Activated CD4-positive, alpha-beta memory T cell treated with anti-CD3 and anti-CD28 coated beads for 36 hours (primary cell): ENCODE results near the gene HOXC6. TPM values are rescaled to one million over a fixed set of nuclear protein-coding genes. Genes with fewer than 3 reads are reported as not detected.

Experiments
- CTCF ChIA-PET: fragments of 350-600 bp; sonication (Branson Sonifier 250); formaldehyde crosslinking; loops from one replicate; lab custom pipeline; 2021; ENCODE audit warnings: antibody characterized with exemption, inconsistent platforms; lab: Charles Lee
- POLR2A ChIA-PET: fragments of 350-600 bp; sonication (Branson Sonifier 250); formaldehyde crosslinking; loops from one replicate; lab custom pipeline; 2021; ENCODE audit warnings: antibody characterized with exemption; lab: Charles Lee
- DNase-seq: peaks from one replicate; pipeline ENCODE4 v3.0.0-alpha.2; 2020
- H3K27ac Mint-ChIP-seq: one replicate; pipeline ENCODE4 v1.8.0; 2021; ENCODE audit warnings: mixed read lengths
- H3K27me3 Mint-ChIP-seq: one replicate; pipeline ENCODE4 v1.8.0; 2021; ENCODE audit warnings: mixed read lengths
- H3K36me3 Mint-ChIP-seq: one replicate; pipeline ENCODE4 v1.8.0; 2021; ENCODE audit warnings: mixed read lengths
- H3K4me1 Mint-ChIP-seq: one replicate; pipeline ENCODE4 v1.8.0; 2021; ENCODE audit warnings: low read depth, mixed read lengths
- H3K4me3 Mint-ChIP-seq: one replicate; pipeline ENCODE4 v1.8.0; 2021; ENCODE audit warnings: mild to moderate bottlenecking, mixed read lengths
- H3K9me3 Mint-ChIP-seq: one replicate; pipeline ENCODE4 v1.8.0; 2021; ENCODE audit warnings: mixed read lengths
- intact Hi-C: fragments of 100-400 bp; cut with micrococcal nuclease; formaldehyde crosslinking; loops from one replicate; pipeline ENCODE4 v1.15.1; 2023
- total RNA-seq, 2 experiments: library from RNA; stranded (reverse); gene quantifications; one replicate each; pipeline ENCODE4 v1.2.3, GENCODE V29; 2021

HOXC6 gene
- total RNA-seq, 2 experiments from 2014 or later = not detected

DNA sequence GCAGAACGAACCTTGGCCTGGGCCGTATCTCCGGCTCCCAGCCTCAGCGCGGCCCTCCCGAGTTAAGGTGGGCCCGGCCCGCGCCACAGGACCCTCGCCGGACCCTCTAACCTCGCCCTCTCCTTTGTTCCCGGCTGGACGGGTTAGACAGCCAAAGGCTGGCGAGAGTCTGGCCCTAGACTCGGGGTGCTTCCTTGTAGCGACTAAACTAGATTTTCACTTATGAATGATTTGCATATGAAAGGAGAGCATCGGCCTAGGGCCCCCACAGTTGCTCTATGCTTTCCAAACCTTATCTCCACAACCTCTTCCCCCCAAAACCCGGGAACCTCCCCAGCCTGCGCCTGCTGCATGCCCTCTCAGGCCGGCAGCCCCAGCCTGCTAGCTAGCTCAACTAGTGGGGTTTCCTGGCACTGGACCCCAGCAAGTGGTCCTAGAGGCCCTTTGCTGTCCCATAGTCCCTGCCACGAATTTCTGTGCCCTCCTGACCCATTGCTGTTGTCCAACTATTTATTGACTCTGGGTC, 6.6 kb downstream of the HOXC6 start:
- no peak overlapping the region for H3K27ac Mint-ChIP-seq
- peaks cover 68% of the 10 kb centered on the region for H3K27me3 Mint-ChIP-seq
- H3K9me3 Mint-ChIP-seq = peaks cover 5% of the 10 kb centered on the region
- POLR2A ChIA-PET = no interaction called here
- CTCF ChIA-PET = interaction anchor here (0.6 to 4.3 kb wide), 6 partner anchors 10 to 173 kb away, joined by 3 to 55 read pairs (median 4); no protein-coding TSS in a partner anchor
- peak overlapping the region; percentile 38 for H3K4me3 Mint-ChIP-seq
- intact Hi-C loops = loop anchor here (5.0 kb wide), 1 partner anchor 38 kb away; no protein-coding TSS in a partner anchor
- DNase-seq = no peak
- peaks cover 14% of the 10 kb centered on the region for H3K4me1 Mint-ChIP-seq
- peaks cover 3% of the 10 kb centered on the region for H3K36me3 Mint-ChIP-seq

GRCh38 chr12:54035568-54036264, 7.5 kb downstream of the HOXC6 start:
- CTCF ChIA-PET = interaction anchor here (1.2 to 1.7 kb wide), 4 partner anchors 9 to 172 kb away, joined by 3 to 5 read pairs (median 4); no protein-coding TSS in a partner anchor
- intact Hi-C loops = no loop called here

DNA sequence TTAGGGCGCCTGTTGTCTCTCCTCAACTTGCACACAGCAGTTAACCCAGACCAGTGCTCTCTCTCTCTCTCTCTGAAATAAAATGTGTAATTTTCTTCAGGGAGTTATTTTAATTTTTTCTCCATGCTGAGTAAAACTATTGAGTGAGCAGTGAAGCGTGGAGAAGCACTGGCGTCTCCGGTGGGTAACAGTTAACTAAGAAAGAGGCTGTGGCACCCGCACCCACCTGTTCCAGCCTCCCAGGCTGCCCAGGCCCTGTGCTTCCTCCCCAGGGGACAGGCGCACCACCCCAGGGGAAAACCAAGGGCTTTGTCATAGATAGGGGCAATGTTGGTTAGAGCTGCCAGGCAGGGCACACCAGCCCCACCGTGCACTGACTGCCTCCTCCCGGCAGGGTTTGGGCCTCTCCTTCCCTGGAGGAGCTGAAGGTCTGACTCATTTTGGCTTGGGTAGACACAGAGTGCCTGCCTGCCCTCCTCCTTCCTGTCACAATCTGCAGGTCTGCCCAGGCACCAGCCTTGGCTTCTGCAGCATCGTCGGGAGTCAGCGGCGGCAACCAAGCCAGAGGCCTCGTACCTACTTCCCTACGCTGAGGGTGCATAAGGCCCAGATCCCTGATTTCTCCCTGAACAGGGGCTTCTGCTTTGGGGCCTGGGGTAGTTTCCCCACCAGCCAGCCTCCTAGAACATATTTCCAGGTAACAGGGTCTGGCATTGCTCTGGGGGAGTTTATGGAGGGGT, 8.6 kb downstream of the HOXC6 start:
- DNase-seq = no peak
- Mint-ChIP-seq H3K4me1 (peaks cover 13% of the 10 kb centered on the region), H3K27me3 (peaks cover 69% of the 10 kb centered on the region), H3K36me3 (peaks cover 3% of the 10 kb centered on the region), H3K4me3 (no peak overlapping the region), H3K9me3 (peaks cover 5% of the 10 kb centered on the region), H3K27ac (no peak overlapping the region)
- ChIA-PET CTCF (interaction anchor here (0.8 kb wide), 1 partner anchor 166 kb away, joined by 3 read pairs; no protein-coding TSS in a partner anchor), POLR2A (no interaction called here)
- intact Hi-C loops = no loop called here

More at GRCh38 chr12:54035568-54036264, 7.5 kb downstream of the HOXC6 start:
- POLR2A ChIA-PET = no interaction called here
- Mint-ChIP-seq H3K4me1 (peaks cover 13% of the 10 kb centered on the region), H3K9me3 (peaks cover 5% of the 10 kb centered on the region), H3K27me3 (peaks cover 71% of the 10 kb centered on the region), H3K4me3 (no peak overlapping the region), H3K36me3 (peaks cover 3% of the 10 kb centered on the region), H3K27ac (no peak overlapping the region)
- DNase-seq = no peak

GRCh38 chr12:54037360-54038283, 9.4 kb downstream of the HOXC6 start:
- Mint-ChIP-seq H3K36me3 (peaks cover 2% of the 10 kb centered on the region), H3K27ac (no peak overlapping the region), H3K4me3 (no peak overlapping the region), H3K9me3 (peaks cover 4% of the 10 kb centered on the region), H3K27me3 (peaks cover 67% of the 10 kb centered on the region), H3K4me1 (peaks cover 12% of the 10 kb centered on the region)
- CTCF ChIA-PET = interaction anchor here (0.8 to 1.1 kb wide), 3 partner anchors 154 to 165 kb away, joined by 3 to 5 read pairs (median 3); no protein-coding TSS in a partner anchor
- intact Hi-C loops = no loop called here
- POLR2A ChIA-PET = no interaction called here
- no peak for DNase-seq

- intact Hi-C loops = no loop called here
- no peaks in the 10 kb centered on the region for H3K9me3 Mint-ChIP-seq
- H3K36me3 Mint-ChIP-seq = no peaks in the 10 kb centered on the region
- CTCF ChIA-PET = interaction anchor here (1.0 to 1.1 kb wide), 2 partner anchors 153 to 163 kb away, joined by 3 to 5 read pairs; no protein-coding TSS in a partner anchor
- H3K27ac Mint-ChIP-seq = no peak overlapping the region
- H3K4me3 Mint-ChIP-seq = no peak overlapping the region
- no peak for DNase-seq
- H3K4me1 Mint-ChIP-seq = peaks cover 7% of the 10 kb centered on the region
- H3K27me3 Mint-ChIP-seq = peaks cover 66% of the 10 kb centered on the region
- POLR2A ChIA-PET = no interaction called here
Measured at GRCh38 chr12:54038284-54038870, 10.1 kb downstream of the HOXC6 start.

- intact Hi-C loops = no loop called here
- Mint-ChIP-seq H3K9me3 (no peaks in the 10 kb centered on the region), H3K36me3 (no peaks in the 10 kb centered on the region), H3K4me1 (peaks cover 4% of the 10 kb centered on the region), H3K27me3 (peaks cover 69% of the 10 kb centered on the region), H3K27ac (no peak overlapping the region), H3K4me3 (no peak overlapping the region)
- CTCF ChIA-PET = interaction anchor here (1.0 kb wide), 1 partner anchor 153 kb away, joined by 5 read pairs; no protein-coding TSS in a partner anchor
- POLR2A ChIA-PET = no interaction called here
- DNase-seq = no peak
Measured at GRCh38 chr12:54038871-54039414, 10.7 kb downstream of the HOXC6 start.

GRCh38 chr12:54039417-54040147, 11.3 kb downstream of the HOXC6 start:
- no peaks in the 10 kb centered on the region for H3K4me1 Mint-ChIP-seq
- H3K9me3 Mint-ChIP-seq = no peaks in the 10 kb centered on the region
- ChIA-PET CTCF (no interaction called here), POLR2A (no interaction called here)
- peaks cover 70% of the 10 kb centered on the region for H3K27me3 Mint-ChIP-seq
- no peaks in the 10 kb centered on the region for H3K36me3 Mint-ChIP-seq
- no peak overlapping the region for H3K4me3 Mint-ChIP-seq
- intact Hi-C loops = no loop called here
- no peak overlapping the region for H3K27ac Mint-ChIP-seq
- no peak for DNase-seq

- H3K4me3 Mint-ChIP-seq = no peak overlapping the region
- H3K27me3 Mint-ChIP-seq = peaks cover 71% of the 10 kb centered on the region
- H3K9me3 Mint-ChIP-seq = no peaks in the 10 kb centered on the region
- no peaks in the 10 kb centered on the region for H3K36me3 Mint-ChIP-seq
- CTCF ChIA-PET = interaction anchor here (1.5 to 1.7 kb wide), 3 partner anchors 8 to 167 kb away, joined by 3 to 10 read pairs (median 5); no protein-coding TSS in a partner anchor
- H3K4me1 Mint-ChIP-seq = no peaks in the 10 kb centered on the region
- intact Hi-C loops = no loop called here
- no peak for DNase-seq
- no peak overlapping the region for H3K27ac Mint-ChIP-seq
- POLR2A ChIA-PET = no interaction called here
Measured at GRCh38 chr12:54040148-54040494, 11.9 kb downstream of the HOXC6 start.

DNA sequence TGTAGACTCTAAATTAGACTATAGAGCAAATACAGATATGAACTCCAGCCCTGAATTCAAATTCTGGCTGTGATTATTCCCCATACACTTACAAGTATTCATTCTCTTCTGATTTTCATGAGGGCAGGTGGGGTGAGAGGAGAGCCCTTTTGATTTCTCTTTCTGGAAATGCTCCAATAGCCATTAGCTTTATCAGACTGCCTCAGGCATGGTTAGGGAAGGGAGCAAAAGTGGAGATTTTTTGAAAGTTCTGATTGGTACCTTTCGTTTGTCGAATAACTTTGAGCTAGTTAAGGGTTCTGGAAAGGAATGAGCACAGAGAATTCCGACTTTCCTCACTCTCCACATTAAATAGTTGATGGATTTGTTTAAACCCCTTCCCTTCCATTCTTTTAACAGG, 12.4 kb downstream of the HOXC6 start:
- DNase-seq = no peak
- Mint-ChIP-seq H3K27ac (no peak overlapping the region), H3K36me3 (no peaks in the 10 kb centered on the region), H3K4me1 (no peaks in the 10 kb centered on the region), H3K4me3 (no peak overlapping the region), H3K9me3 (no peaks in the 10 kb centered on the region), H3K27me3 (peaks cover 71% of the 10 kb centered on the region)
- ChIA-PET CTCF (interaction anchor here (0.8 to 1.7 kb wide), 5 partner anchors 8 to 167 kb away, joined by 3 to 10 read pairs (median 3); partner anchors contain the start of gene HOXC6), POLR2A (no interaction called here)
- intact Hi-C loops = no loop called here

GRCh38 chr12:54041097-54041690, 13.0 kb downstream of the HOXC6 start:
- Mint-ChIP-seq H3K4me1 (no peaks in the 10 kb centered on the region), H3K27ac (no peak overlapping the region), H3K9me3 (no peaks in the 10 kb centered on the region), H3K36me3 (no peaks in the 10 kb centered on the region), H3K4me3 (no peak overlapping the region), H3K27me3 (peaks cover 70% of the 10 kb centered on the region)
- ChIA-PET POLR2A (no interaction called here), CTCF (interaction anchor here (0.8 to 1.7 kb wide), 5 partner anchors 9 to 166 kb away, joined by 3 to 10 read pairs (median 3); partner anchors contain the start of gene HOXC6)
- no peak for DNase-seq
- intact Hi-C loops = no loop called here
